ENCODE data around the gene ASXL1.

- no peak for TF ChIP-seq TCF4 (CRISPR knock-in tag; IDR thresholded peaks at IDR 0.05; ENCODE audit: borderline replicate concordance)
- TF ChIP-seq TOX (CRISPR knock-in tag; IDR thresholded peaks at IDR 0.05; ENCODE audit: borderline replicate concordance) = no peak
- TF ChIP-seq ARNTL (CRISPR knock-in tag; IDR thresholded peaks at IDR 0.05; ENCODE audit: borderline replicate concordance, low read depth) = no peak
- no peak for TF ChIP-seq CSDC2 (CRISPR knock-in tag; IDR thresholded peaks at IDR 0.05)
- TF ChIP-seq RARB (CRISPR knock-in tag; IDR thresholded peaks at IDR 0.05) = no peak
- no peak for TF ChIP-seq BACH2 (CRISPR knock-in tag; IDR thresholded peaks at IDR 0.05; ENCODE audit: borderline replicate concordance)
- TF ChIP-seq TSHZ2 (CRISPR knock-in tag; IDR thresholded peaks at IDR 0.05) = no peak
- no peak for TF ChIP-seq SNAI2 (CRISPR knock-in tag; IDR thresholded peaks at IDR 0.05)
- no peak for TF ChIP-seq ZNF565 (CRISPR knock-in tag; conservative IDR thresholded peaks at IDR 0.05; ENCODE audit: low read depth)
- TF ChIP-seq ZFP30 (CRISPR knock-in tag; IDR thresholded peaks at IDR 0.05) = no peak
Measured at GRCh38 chr20:32337937-32338661, 20.0 kb upstream of the ASXL1 start.
